RWPE2 (cell line): Measurements from ENCODE around the gene KCTD19.

Experiments
- ATAC-seq: fragments of 200-7000 bp; cut with Tn5 transposase; 3 replicates; pipeline ENCODE4 v1.9.1; 2021; ENCODE audit warnings: low read depth
- DNase-seq: peaks from one replicate; pipeline ENCODE4 v3.0.0-alpha.2; 2020; ENCODE audit warnings: low spot score
- H3K27ac ChIP-seq: fragments of 450-650 bp; 2 replicates; pipeline ENCODE4 v1.5.1; 2017; ENCODE audit warnings: mild to moderate bottlenecking; ENCODE audit not compliant: poor library complexity, severe bottlenecking
- H3K27me3 ChIP-seq: fragments of 250-450 bp; sonication (Bioruptor Pico); 2 replicates; pipeline ENCODE4 v1.5.1; 2021; ENCODE audit warnings: mild to moderate bottlenecking, moderate library complexity; ENCODE audit not compliant: insufficient read depth, poor library complexity, severe bottlenecking
- H3K36me3 ChIP-seq: fragments of 250-450 bp; sonication (Bioruptor Pico); 2 replicates; pipeline ENCODE4 v1.5.1; 2020; ENCODE audit warnings: low read depth, mild to moderate bottlenecking, moderate library complexity
- H3K4me1 ChIP-seq: fragments of 250-450 bp; sonication (Bioruptor Pico); 2 replicates; pipeline ENCODE4 v1.5.1; 2021; ENCODE audit warnings: mild to moderate bottlenecking, moderate library complexity; ENCODE audit not compliant: insufficient read depth, poor library complexity, severe bottlenecking
- H3K4me3 ChIP-seq: fragments of 250-450 bp; sonication (Bioruptor Pico); 2 replicates; pipeline ENCODE4 v1.5.1; 2021; ENCODE audit warnings: mild to moderate bottlenecking, moderate library complexity; ENCODE audit not compliant: severe bottlenecking
- H3K9me3 ChIP-seq: fragments of 250-450 bp; sonication (Bioruptor Pico); 2 replicates; pipeline ENCODE4 v1.5.1; 2021; ENCODE audit warnings: mild to moderate bottlenecking, moderate library complexity; ENCODE audit not compliant: severe bottlenecking
- TF ChIP-seq, protein P1 (sequence below): fragments of 450-650 bp; IDR thresholded peaks from one replicate; pipeline ENCODE4 v1.5.1; 2017; ENCODE audit warnings: mild to moderate bottlenecking, moderate library complexity; ENCODE audit not compliant: poor library complexity, severe bottlenecking

KCTD19 gene

DNA sequence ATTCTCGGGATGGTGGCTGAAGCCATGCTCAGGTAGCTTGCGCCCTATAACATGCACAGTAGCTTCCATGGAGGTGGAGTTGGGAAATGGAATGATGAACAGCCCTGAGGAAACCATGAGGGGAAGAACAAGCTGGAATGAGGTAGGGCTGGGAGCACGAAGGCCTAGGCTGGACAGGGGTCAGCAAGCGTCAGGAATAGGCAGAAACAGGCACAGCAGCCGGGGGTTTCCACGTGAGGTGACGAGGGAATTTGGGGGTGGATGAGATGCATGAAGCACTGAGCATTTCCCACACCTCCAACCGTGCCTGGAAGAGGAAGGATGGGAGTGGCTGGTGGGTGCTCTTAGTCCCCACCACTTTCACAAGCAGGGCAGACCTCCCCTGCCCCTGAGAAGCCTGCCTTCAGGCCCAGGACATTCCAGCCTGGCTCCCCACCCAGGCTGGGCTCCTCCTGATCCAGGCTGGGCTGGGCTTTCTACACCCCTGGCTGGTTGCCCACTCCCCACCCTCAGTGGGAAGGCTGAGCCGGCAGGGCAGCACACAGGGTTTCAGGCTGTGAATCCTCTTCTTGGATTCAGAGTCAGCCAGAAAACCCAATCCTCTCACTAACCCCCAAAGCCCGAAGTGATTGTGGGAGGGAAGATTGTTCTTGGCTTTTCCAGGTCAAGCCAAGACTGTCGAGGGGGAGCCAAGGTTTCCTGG is 25.3 kb downstream of the KCTD19 start:
- TF ChIP-seq, protein P1, sequence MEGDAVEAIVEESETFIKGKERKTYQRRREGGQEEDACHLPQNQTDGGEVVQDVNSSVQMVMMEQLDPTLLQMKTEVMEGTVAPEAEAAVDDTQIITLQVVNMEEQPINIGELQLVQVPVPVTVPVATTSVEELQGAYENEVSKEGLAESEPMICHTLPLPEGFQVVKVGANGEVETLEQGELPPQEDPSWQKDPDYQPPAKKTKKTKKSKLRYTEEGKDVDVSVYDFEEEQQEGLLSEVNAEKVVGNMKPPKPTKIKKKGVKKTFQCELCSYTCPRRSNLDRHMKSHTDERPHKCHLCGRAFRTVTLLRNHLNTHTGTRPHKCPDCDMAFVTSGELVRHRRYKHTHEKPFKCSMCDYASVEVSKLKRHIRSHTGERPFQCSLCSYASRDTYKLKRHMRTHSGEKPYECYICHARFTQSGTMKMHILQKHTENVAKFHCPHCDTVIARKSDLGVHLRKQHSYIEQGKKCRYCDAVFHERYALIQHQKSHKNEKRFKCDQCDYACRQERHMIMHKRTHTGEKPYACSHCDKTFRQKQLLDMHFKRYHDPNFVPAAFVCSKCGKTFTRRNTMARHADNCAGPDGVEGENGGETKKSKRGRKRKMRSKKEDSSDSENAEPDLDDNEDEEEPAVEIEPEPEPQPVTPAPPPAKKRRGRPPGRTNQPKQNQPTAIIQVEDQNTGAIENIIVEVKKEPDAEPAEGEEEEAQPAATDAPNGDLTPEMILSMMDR, result no peak
- Histone ChIP-seq H3K36me3 (no peaks in the 10 kb centered on the region), H3K27ac (no peak overlapping the region), H3K9me3 (no peaks in the 10 kb centered on the region), H3K27me3 (no peaks in the 10 kb centered on the region), H3K4me1 (no peaks in the 10 kb centered on the region), H3K4me3 (no peak overlapping the region)
- DNase-seq (no peak), ATAC-seq (no peak)

GRCh38 chr16:67299269-67299668 is 27.3 kb downstream of the KCTD19 start:
- Histone ChIP-seq H3K27me3 (no peaks in the 10 kb centered on the region), H3K4me3 (no peak overlapping the region), H3K36me3 (no peaks in the 10 kb centered on the region), H3K9me3 (no peaks in the 10 kb centered on the region), H3K27ac (no peak overlapping the region), H3K4me1 (no peaks in the 10 kb centered on the region)
- no peak for ATAC-seq
- TF ChIP-seq, protein P1, result no peak
- DNase-seq, result no peak

- ATAC-seq, result no peak
- Histone ChIP-seq H3K36me3 (no peaks in the 10 kb centered on the region), H3K27me3 (no peaks in the 10 kb centered on the region), H3K4me1 (no peaks in the 10 kb centered on the region), H3K4me3 (no peak overlapping the region), H3K9me3 (no peaks in the 10 kb centered on the region), H3K27ac (no peak overlapping the region)
- TF ChIP-seq, protein P1, result no peak
- no peak for DNase-seq
These were observed 28.3 kb downstream of the KCTD19 start for GRCh38 chr16:67298277-67298676.

- DNase-seq (no peak), ATAC-seq (no peak)
- Histone ChIP-seq H3K4me3 (no peak overlapping the region), H3K27ac (no peak overlapping the region), H3K36me3 (no peaks in the 10 kb centered on the region), H3K9me3 (no peaks in the 10 kb centered on the region), H3K4me1 (no peaks in the 10 kb centered on the region), H3K27me3 (no peaks in the 10 kb centered on the region)
- TF ChIP-seq, protein P1, result no peak
These were observed 30.1 kb downstream of the KCTD19 start for GRCh38 chr16:67296420-67296819.

DNA sequence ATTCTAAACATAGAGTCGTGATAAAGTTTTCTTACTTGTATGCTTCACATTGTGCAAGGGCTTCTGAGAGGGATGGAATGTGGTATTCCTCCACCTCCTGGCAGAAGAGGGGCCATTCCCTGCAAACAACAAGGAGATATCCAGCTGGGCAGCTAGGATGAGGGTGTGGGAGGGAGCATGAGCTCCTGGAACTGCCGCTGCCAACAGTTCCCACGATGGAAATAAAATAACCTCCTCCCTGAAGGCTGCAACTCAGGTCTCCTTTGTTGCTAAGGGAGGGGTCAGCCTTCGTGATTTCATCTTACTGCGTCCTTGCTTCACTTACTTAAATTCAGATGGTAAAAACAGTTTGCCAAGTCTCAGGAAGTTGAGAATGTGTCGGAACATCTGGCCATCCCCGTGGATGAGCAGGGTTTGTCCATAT is 31.6 kb downstream of the KCTD19 start:
- H3K9me3 ChIP-seq, result no peaks in the 10 kb centered on the region
- ATAC-seq (no peak), DNase-seq (no peak)

More for the DNA sequence above, 31.6 kb downstream of the KCTD19 start:
- TF ChIP-seq, protein P1, result no peak
- H3K4me3 ChIP-seq, result no peak overlapping the region
- no peaks in the 10 kb centered on the region for H3K4me1 ChIP-seq
- no peaks in the 10 kb centered on the region for H3K27me3 ChIP-seq
- H3K36me3 ChIP-seq, result no peaks in the 10 kb centered on the region
- no peak overlapping the region for H3K27ac ChIP-seq
